ENCODE results near the gene LGALS14. TPM values are rescaled to one million over a fixed set of nuclear protein-coding genes. Genes with fewer than 3 reads are reported as not detected.

Gene LGALS14
- total RNA-seq, 1 donor from 2014 or later, result not detected

GRCh38 chr19:39692166-39692565 is 12.1 kb upstream of the LGALS14 start:
- intact Hi-C loops (cut with DNase I), result no loop called here
- Histone ChIP-seq H3K36me3 (no peaks in the 10 kb centered on the region), H3K4me3 (no peak overlapping the region), H3K4me1 (no peaks in the 10 kb centered on the region), H3K9me3 (no peaks in the 10 kb centered on the region), H3K27me3 (no peaks in the 10 kb centered on the region), H3K27ac (no peak overlapping the region)
- TF ChIP-seq CTCF (IDR thresholded peaks at IDR 0.05), result no peak
- no peak for DNase-seq (ENCODE audit: low spot score in 2 of 2)

GRCh38 chr19:39692822-39693221 is 11.5 kb upstream of the LGALS14 start:
- intact Hi-C loops (cut with DNase I), result no loop called here
- TF ChIP-seq CTCF (IDR thresholded peaks at IDR 0.05), result no peak

GRCh38 chr19:39695759-39696158 is 8.5 kb upstream of the LGALS14 start:
- Histone ChIP-seq H3K27me3 (no peaks in the 10 kb centered on the region), H3K27ac (no peak overlapping the region), H3K4me1 (no peaks in the 10 kb centered on the region), H3K4me3 (no peak overlapping the region), H3K36me3 (no peaks in the 10 kb centered on the region), H3K9me3 (no peaks in the 10 kb centered on the region)
- intact Hi-C loops (cut with DNase I), result no loop called here
- no peak for TF ChIP-seq CTCF (IDR thresholded peaks at IDR 0.05)
- DNase-seq (ENCODE audit: low spot score in 2 of 2), result no peak

More at GRCh38 chr19:39692822-39693221, 11.5 kb upstream of the LGALS14 start:
- Histone ChIP-seq H3K27ac (no peak overlapping the region), H3K9me3 (no peaks in the 10 kb centered on the region), H3K36me3 (no peaks in the 10 kb centered on the region), H3K4me1 (no peaks in the 10 kb centered on the region), H3K27me3 (no peaks in the 10 kb centered on the region), H3K4me3 (no peak overlapping the region)
- no peak for DNase-seq (ENCODE audit: low spot score in 2 of 2)

GRCh38 chr19:39696387-39696786 is 7.9 kb upstream of the LGALS14 start:
- Histone ChIP-seq H3K27me3 (no peaks in the 10 kb centered on the region), H3K4me3 (no peak overlapping the region), H3K4me1 (no peaks in the 10 kb centered on the region), H3K36me3 (no peaks in the 10 kb centered on the region), H3K27ac (no peak overlapping the region), H3K9me3 (no peaks in the 10 kb centered on the region)
- DNase-seq (ENCODE audit: low spot score in 2 of 2), result no peak
- intact Hi-C loops (cut with DNase I), result no loop called here
- no peak for TF ChIP-seq CTCF (IDR thresholded peaks at IDR 0.05)

- no peak overlapping the region for H3K4me3 ChIP-seq
- TF ChIP-seq CTCF (IDR thresholded peaks at IDR 0.05), result no peak
- H3K27ac ChIP-seq, result no peak overlapping the region
- H3K27me3 ChIP-seq, result no peaks in the 10 kb centered on the region
- no peaks in the 10 kb centered on the region for H3K9me3 ChIP-seq
- no peak for DNase-seq (ENCODE audit: low spot score in 2 of 2)
- H3K4me1 ChIP-seq, result no peaks in the 10 kb centered on the region
- intact Hi-C loops (cut with DNase I), result no loop called here
- H3K36me3 ChIP-seq, result no peaks in the 10 kb centered on the region
These were observed 5.7 kb upstream of the LGALS14 start for GRCh38 chr19:39698535-39698934.

- no peaks in the 10 kb centered on the region for H3K4me1 ChIP-seq
- H3K27me3 ChIP-seq, result no peaks in the 10 kb centered on the region
- no peak overlapping the region for H3K27ac ChIP-seq
- no peak overlapping the region for H3K4me3 ChIP-seq
- no peak for DNase-seq (ENCODE audit: low spot score in 2 of 2)
- no peaks in the 10 kb centered on the region for H3K36me3 ChIP-seq
- H3K9me3 ChIP-seq, result no peaks in the 10 kb centered on the region
- TF ChIP-seq CTCF (IDR thresholded peaks at IDR 0.05), result no peak
- intact Hi-C loops (cut with DNase I), result no loop called here
These were observed 3.0 kb upstream of the LGALS14 start for GRCh38 chr19:39701291-39701690.
